CD14-positive monocyte (primary cell): ENCODE results near the gene DCC. TPM values are rescaled to one million over a fixed set of nuclear protein-coding genes. Genes with fewer than 3 reads are reported as not detected.

Source experiments
- DNase-seq, 3 donors: peaks; one replicate each; pipeline ENCODE4 v3.0.0-alpha.2; 2011 to 2022
- H2AFZ ChIP-seq: 2 replicates; pipeline ENCODE4 v1.6.0; 2012; ENCODE audit warnings: mild to moderate bottlenecking, low read depth, low read length, inconsistent platforms; ENCODE audit not compliant: insufficient read depth, poor library complexity, severe bottlenecking
- H3K27ac ChIP-seq, 2 donors: 1 replicate in 1 of 2; 2 replicates in 1 of 2; pipeline ENCODE4 v1.5.1; 2012 to 2013; ENCODE audit warnings: low read length in 2 of 2, control low read depth in 1 of 2, inconsistent platforms in 1 of 2, low read depth in 1 of 2, mild to moderate bottlenecking in 1 of 2
- H3K27me3 ChIP-seq, 2 donors: one replicate each; pipeline versions ENCODE4 v1.6.0 to v1.6.1; 2011 to 2013; ENCODE audit warnings: low read length in 2 of 2; ENCODE audit not compliant: control insufficient read depth in 2 of 2, insufficient read depth in 2 of 2
- H3K36me3 ChIP-seq, 2 donors: replicated peaks in 1 of 2; 1 replicate in 1 of 2; 2 replicates in 1 of 2; pipeline versions ENCODE4 v1.5.1 to v1.6.1; 2012 to 2013; ENCODE audit warnings: low read length in 2 of 2, control low read depth in 1 of 2, inconsistent platforms in 1 of 2, mild to moderate bottlenecking in 1 of 2; ENCODE audit not compliant: insufficient read depth in 2 of 2, control insufficient read depth in 1 of 2
- H3K4me1 ChIP-seq, 2 donors: 1 replicate in 1 of 2; 2 replicates in 1 of 2; pipeline versions ENCODE4 v1.5.1 to v1.6.1; 2012 to 2013; ENCODE audit warnings: low read length in 2 of 2, control low read depth in 1 of 2, inconsistent platforms in 1 of 2, mild to moderate bottlenecking in 1 of 2, moderate library complexity in 1 of 2; ENCODE audit not compliant: insufficient read depth in 2 of 2, control insufficient read depth in 1 of 2
- H3K4me2 ChIP-seq: replicated peaks from 2 replicates; pipeline ENCODE3; 2012; ENCODE audit warnings: low read length, moderate library complexity, mild to moderate bottlenecking; ENCODE audit not compliant: poor library complexity, severe bottlenecking; ENCODE audit errors: extremely low read depth
- H3K4me3 ChIP-seq, 3 experiments: fragments of 200-600 bp in 1 of 3; sonication (generic) in 1 of 3; replicated peaks in 1 of 3; 1 replicate in 2 of 3; 2 replicates in 1 of 3; pipeline ENCODE4 v1.5.1; 2011 to 2013; ENCODE audit warnings: low read length in 3 of 3, mild to moderate bottlenecking in 3 of 3, control low read depth in 2 of 3, low read depth in 2 of 3, inconsistent platforms in 1 of 3, moderate library complexity in 1 of 3
- H3K79me2 ChIP-seq: 2 replicates; pipeline ENCODE4 v1.6.0; 2012; ENCODE audit warnings: mild to moderate bottlenecking, control low read depth, inconsistent platforms, low read length, moderate library complexity; ENCODE audit not compliant: insufficient read depth
- H3K9ac ChIP-seq: 2 replicates; pipeline ENCODE4 v1.6.0; 2017; ENCODE audit warnings: low read length, mild to moderate bottlenecking; ENCODE audit not compliant: insufficient read depth, poor library complexity, severe bottlenecking
- H3K9me3 ChIP-seq, 2 donors: replicated peaks in 1 of 2; 1 replicate in 1 of 2; 2 replicates in 1 of 2; pipeline versions ENCODE4 v1.5.1 to v1.6.1; 2012 to 2013; ENCODE audit warnings: low read length in 2 of 2, control low read depth in 1 of 2; ENCODE audit not compliant: control insufficient read depth in 1 of 2, insufficient read depth in 1 of 2
- H4K20me1 ChIP-seq: 2 replicates; pipeline ENCODE4 v1.6.0; 2012; ENCODE audit warnings: mild to moderate bottlenecking, low read length, control low read depth, moderate library complexity; ENCODE audit not compliant: insufficient read depth
- H3K27ac Mint-ChIP-seq, 7 donors: one replicate each; pipeline ENCODE4 v1.8.0; 2020; ENCODE audit warnings: mild to moderate bottlenecking in 7 of 7, mixed read lengths in 7 of 7, moderate library complexity in 6 of 7, inconsistent platforms in 2 of 7
- H3K27me3 Mint-ChIP-seq, 3 donors: one replicate each; pipeline ENCODE4 v1.8.0; 2021 to 2022; ENCODE audit warnings: low read depth in 3 of 3, mild to moderate bottlenecking in 3 of 3, mixed read lengths in 3 of 3, moderate library complexity in 3 of 3, inconsistent platforms in 1 of 3
- H3K36me3 Mint-ChIP-seq, 2 donors: one replicate each; pipeline ENCODE4 v1.8.0; 2020; ENCODE audit warnings: mixed read lengths in 2 of 2, inconsistent platforms in 1 of 2, mild to moderate bottlenecking in 1 of 2
- H3K4me1 Mint-ChIP-seq: one replicate; pipeline ENCODE4 v1.8.0; 2020; ENCODE audit warnings: mild to moderate bottlenecking, mixed read lengths
- H3K4me3 Mint-ChIP-seq, 2 donors: one replicate each; pipeline ENCODE4 v1.8.0; 2020; ENCODE audit warnings: mild to moderate bottlenecking in 2 of 2, mixed read lengths in 2 of 2, moderate library complexity in 1 of 2
- H3K9me3 Mint-ChIP-seq, 7 donors: one replicate each; pipeline ENCODE4 v1.8.0; 2020 to 2022; ENCODE audit warnings: mixed read lengths in 7 of 7, mild to moderate bottlenecking in 6 of 7, moderate library complexity in 6 of 7, inconsistent platforms in 2 of 7
- WGBS: methylation state at CpG from one replicate; pipeline ENCODE4 v1.1.5; 2013; ENCODE audit warnings: missing lambda C conversion rate; ENCODE audit not compliant: insufficient coverage; 5-methylcytosine and 5-hydroxymethylcytosine counted together
- intact Hi-C, 2 donors: fragments of 100-400 bp; cut with micrococcal nuclease; formaldehyde crosslinking; loops; one replicate each; pipeline versions ENCODE4 v1.15.0 to v1.15.1; 2023
- polyA plus RNA-seq, 3 donors: library from polyadenylated mRNA; depleted of rRNA in 1 of 3; unstranded in 2 of 3; stranded (reverse) in 1 of 3; fragments of 300-500 nt in 2 of 3; fragments of >200 nt in 1 of 3; fragmentation: Illumina TruSeq in 2 of 3; gene quantifications; 1 replicate in 2 of 3; 2 replicates in 1 of 3; pipeline ENCODE4 v1.2.3, GENCODE V29; 2012 to 2021
- TF ChIP-seq, protein P1 (sequence below): fragments of 200-600 bp; IDR thresholded peaks from one replicate; pipeline ENCODE4 v1.8.0; 2022; ENCODE audit warnings: antibody characterized with exemption, mild to moderate bottlenecking

DCC gene
- polyA plus RNA-seq, 3 donors, result not detected

DNA sequence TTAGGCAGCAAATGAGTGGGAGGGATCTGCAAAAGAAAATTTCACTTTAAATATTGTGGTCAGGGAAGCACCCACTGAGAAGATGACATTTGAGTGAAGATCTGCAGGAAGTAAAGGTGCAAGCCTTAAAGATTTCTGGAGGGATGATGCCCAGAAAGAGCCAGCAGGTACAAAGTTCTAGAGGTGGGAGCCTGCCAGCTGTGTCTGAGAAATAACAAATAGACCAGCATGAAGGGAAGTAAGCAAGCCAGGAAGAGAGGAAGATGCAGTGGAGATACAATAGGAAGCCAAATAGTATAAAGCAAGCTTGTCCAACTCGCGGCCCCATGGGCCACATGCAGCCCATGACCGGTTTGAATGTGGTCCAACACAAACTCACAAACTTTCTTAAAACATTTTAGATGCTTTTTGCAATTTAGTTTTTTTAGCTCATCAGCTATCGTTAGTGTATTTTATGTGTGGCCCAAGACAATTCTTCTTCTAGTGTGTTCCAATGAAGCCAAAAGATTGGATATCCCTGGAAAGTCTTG, 489.9 kb downstream of the DCC start:
- no CpG with 5 or more reads among the region's 4 CpGs for WGBS
- no peaks in the 10 kb centered on the region for H3K27me3 Mint-ChIP-seq

DNA sequence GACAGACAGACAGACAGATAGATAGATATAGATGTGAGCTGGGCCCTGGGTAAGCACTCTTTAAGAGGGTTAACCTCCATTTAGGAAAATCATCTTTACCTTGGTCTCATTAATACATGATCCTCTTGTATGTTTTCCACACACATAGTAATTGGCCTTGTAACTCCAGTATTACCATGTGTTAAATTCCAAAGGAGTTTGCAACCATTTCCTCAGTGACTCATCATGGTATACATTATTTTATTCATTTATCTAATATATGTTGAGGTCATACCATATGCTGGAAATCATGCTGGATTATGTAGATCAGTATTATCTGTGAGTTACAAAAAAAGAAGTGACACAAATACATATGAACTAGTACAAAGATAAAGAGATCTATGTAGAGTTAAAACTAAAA, 504.3 kb downstream of the DCC start:
- TF ChIP-seq, protein P1, sequence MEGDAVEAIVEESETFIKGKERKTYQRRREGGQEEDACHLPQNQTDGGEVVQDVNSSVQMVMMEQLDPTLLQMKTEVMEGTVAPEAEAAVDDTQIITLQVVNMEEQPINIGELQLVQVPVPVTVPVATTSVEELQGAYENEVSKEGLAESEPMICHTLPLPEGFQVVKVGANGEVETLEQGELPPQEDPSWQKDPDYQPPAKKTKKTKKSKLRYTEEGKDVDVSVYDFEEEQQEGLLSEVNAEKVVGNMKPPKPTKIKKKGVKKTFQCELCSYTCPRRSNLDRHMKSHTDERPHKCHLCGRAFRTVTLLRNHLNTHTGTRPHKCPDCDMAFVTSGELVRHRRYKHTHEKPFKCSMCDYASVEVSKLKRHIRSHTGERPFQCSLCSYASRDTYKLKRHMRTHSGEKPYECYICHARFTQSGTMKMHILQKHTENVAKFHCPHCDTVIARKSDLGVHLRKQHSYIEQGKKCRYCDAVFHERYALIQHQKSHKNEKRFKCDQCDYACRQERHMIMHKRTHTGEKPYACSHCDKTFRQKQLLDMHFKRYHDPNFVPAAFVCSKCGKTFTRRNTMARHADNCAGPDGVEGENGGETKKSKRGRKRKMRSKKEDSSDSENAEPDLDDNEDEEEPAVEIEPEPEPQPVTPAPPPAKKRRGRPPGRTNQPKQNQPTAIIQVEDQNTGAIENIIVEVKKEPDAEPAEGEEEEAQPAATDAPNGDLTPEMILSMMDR, result no peak
- Mint-ChIP-seq H3K9me3 (peaks cover 0 to 3% (median 0%) of the 10 kb centered on the region in 7 donors), H3K4me1 (no peaks in the 10 kb centered on the region), H3K27ac (no peak overlapping the region), H3K4me3 (no peak overlapping the region), H3K27me3 (no peaks in the 10 kb centered on the region), H3K36me3 (no peaks in the 10 kb centered on the region)
- H3K9ac ChIP-seq, result no peak overlapping the region
- H3K4me3 ChIP-seq, result no peak overlapping the region
- H3K9me3 ChIP-seq, result no peaks in the 10 kb centered on the region
- no peaks in the 10 kb centered on the region for H3K4me1 ChIP-seq
- H3K36me3 ChIP-seq, result no peaks in the 10 kb centered on the region
- no peak for DNase-seq
- H3K27ac ChIP-seq, result no peak overlapping the region
- no peak overlapping the region for H2AFZ ChIP-seq
- no peaks in the 10 kb centered on the region for H4K20me1 ChIP-seq
- H3K27me3 ChIP-seq, result no peaks in the 10 kb centered on the region
- no peak overlapping the region for H3K4me2 ChIP-seq
- no peaks in the 10 kb centered on the region for H3K79me2 ChIP-seq
- intact Hi-C loops, result no loop called here

More for the DNA sequence above, 489.9 kb downstream of the DCC start:
- no peak overlapping the region for H2AFZ ChIP-seq
- no peak overlapping the region for H3K9ac ChIP-seq
- H3K27ac Mint-ChIP-seq, result no peak overlapping the region
- H3K4me1 ChIP-seq, result no peaks in the 10 kb centered on the region
- H3K4me3 ChIP-seq, result no peak overlapping the region
- H3K27me3 ChIP-seq, result no peaks in the 10 kb centered on the region
- no peak overlapping the region for H3K4me3 Mint-ChIP-seq
- no peaks in the 10 kb centered on the region for H3K36me3 Mint-ChIP-seq
- intact Hi-C loops, result no loop called here
- H3K27ac ChIP-seq, result no peak overlapping the region
- peaks cover 0 to 6% (median 0%) of the 10 kb centered on the region in 7 donors for H3K9me3 Mint-ChIP-seq
- no peaks in the 10 kb centered on the region for H3K36me3 ChIP-seq
- H4K20me1 ChIP-seq, result no peaks in the 10 kb centered on the region
- TF ChIP-seq, protein P1, result no peak
- H3K4me1 Mint-ChIP-seq, result no peaks in the 10 kb centered on the region
- H3K79me2 ChIP-seq, result no peaks in the 10 kb centered on the region
- H3K9me3 ChIP-seq, result peaks cover 0 to 5% of the 10 kb centered on the region in 2 donors
- no peak for DNase-seq
- H3K4me2 ChIP-seq, result no peak overlapping the region
